ENCODE measurements around the gene CAB39. TPM values are rescaled to one million over a fixed set of nuclear protein-coding genes. Genes with fewer than 3 reads are reported as not detected.
"Not testable (repeated sequence)": the region's sequence is repeated elsewhere in the genome, so short reads cannot be mapped to it uniquely, and the experiment has no call there.

CAB39 gene
- polyA plus RNA-seq, 4 donors: 77.1 to 91.5 (median 84.1) TPM

GRCh38 chr2:230713331-230714135, 891 bp downstream of the CAB39 start:
- DNase-seq (ENCODE audit: low read depth in 4 of 4, low spot score in 2 of 4): no peak

GRCh38 chr2:230714136-230714480, 1.5 kb downstream of the CAB39 start:
- no peak for DNase-seq (ENCODE audit: low read depth in 4 of 4, low spot score in 2 of 4)

- no peak for DNase-seq (ENCODE audit: low read depth in 4 of 4, low spot score in 2 of 4)
These were observed 2.6 kb downstream of the CAB39 start for GRCh38 chr2:230715201-230715600.

GRCh38 chr2:230716588-230716987, 3.9 kb downstream of the CAB39 start:
- DNase-seq (ENCODE audit: low read depth in 4 of 4, low spot score in 2 of 4): no peak

- no peak for DNase-seq (ENCODE audit: low read depth in 4 of 4, low spot score in 2 of 4)
These were observed 5.0 kb downstream of the CAB39 start for GRCh38 chr2:230717600-230717999.

GRCh38 chr2:230719340-230719739, 6.7 kb downstream of the CAB39 start:
- DNase-seq (ENCODE audit: low read depth in 4 of 4, low spot score in 2 of 4): no peak

- no peak for DNase-seq (ENCODE audit: low read depth in 4 of 4, low spot score in 2 of 4)
These were observed 9.1 kb downstream of the CAB39 start for GRCh38 chr2:230721712-230722111.

GRCh38 chr2:230722207-230722885, 9.7 kb downstream of the CAB39 start:
- no peak for DNase-seq (ENCODE audit: low read depth in 4 of 4, low spot score in 2 of 4)

- no peak for DNase-seq (ENCODE audit: low read depth in 4 of 4, low spot score in 2 of 4)
These were observed 10.7 kb downstream of the CAB39 start for GRCh38 chr2:230723363-230723762.

- not testable (repeated sequence) for DNase-seq (ENCODE audit: low read depth in 4 of 4, low spot score in 2 of 4)
These were observed 12.3 kb downstream of the CAB39 start for GRCh38 chr2:230724957-230725356.

GRCh38 chr2:230731512-230731911, 18.9 kb downstream of the CAB39 start:
- DNase-seq (ENCODE audit: low read depth in 4 of 4, low spot score in 2 of 4): no peak

GRCh38 chr2:230732914-230733401, 20.3 kb downstream of the CAB39 start:
- no peak for DNase-seq (ENCODE audit: low read depth in 4 of 4, low spot score in 2 of 4)

GRCh38 chr2:230734247-230735175, 21.9 kb downstream of the CAB39 start:
- DNase-seq (ENCODE audit: low read depth in 4 of 4, low spot score in 2 of 4): no peak

- no peak for DNase-seq (ENCODE audit: low read depth in 4 of 4, low spot score in 2 of 4)
These were observed 23.2 kb downstream of the CAB39 start for GRCh38 chr2:230735884-230736283.

- no peak for DNase-seq (ENCODE audit: low read depth in 4 of 4, low spot score in 2 of 4)
These were observed 24.7 kb downstream of the CAB39 start for GRCh38 chr2:230737300-230737699.

GRCh38 chr2:230737791-230738226, 25.2 kb downstream of the CAB39 start:
- DNase-seq (ENCODE audit: low read depth in 4 of 4, low spot score in 2 of 4): no peak

GRCh38 chr2:230738391-230738811, 25.8 kb downstream of the CAB39 start:
- no peak for DNase-seq (ENCODE audit: low read depth in 4 of 4, low spot score in 2 of 4)

- DNase-seq (ENCODE audit: low read depth in 4 of 4, low spot score in 2 of 4): no peak
These were observed 26.3 kb downstream of the CAB39 start for GRCh38 chr2:230738924-230739323.

GRCh38 chr2:230739961-230740360, 27.3 kb downstream of the CAB39 start:
- DNase-seq (ENCODE audit: low read depth in 4 of 4, low spot score in 2 of 4): no peak

GRCh38 chr2:230742781-230743180, 30.1 kb downstream of the CAB39 start:
- DNase-seq (ENCODE audit: low read depth in 4 of 4, low spot score in 2 of 4): no peak

GRCh38 chr2:230746213-230746612, 33.6 kb downstream of the CAB39 start:
- DNase-seq (ENCODE audit: low read depth in 4 of 4, low spot score in 2 of 4): no peak
